Activated CD4-positive, CD25-positive, alpha-beta regulatory T cell treated with anti-CD3 and anti-CD28 coated beads, Interleukin-2, amount 50 U/mL, for 72 hours (primary cell): Measurements from ENCODE around the gene SEC24B.

Experiments used
- DNase-seq: peaks from one replicate; pipeline ENCODE4 v3.0.0; 2021

Gene SEC24B

GRCh38 chr4:109433205-109434006, at the start of gene SEC24B:
Gene SEC24B, plus strand, starts transcription at chr4:109433815. Its CDS starts 55 bp downstream, at chr4:109433870.
- peak; percentile 89 for DNase-seq

GRCh38 chr4:109383823-109384222, 49.8 kb upstream of the SEC24B start:
- no peak for DNase-seq

- no peak for DNase-seq
These were observed 48.4 kb upstream of the SEC24B start for GRCh38 chr4:109385260-109385659.

GRCh38 chr4:109389369-109390114, 44.1 kb upstream of the SEC24B start:
- DNase-seq = no peak

- DNase-seq = no peak
These were observed 43.4 kb upstream of the SEC24B start for GRCh38 chr4:109390115-109390768.

- no peak for DNase-seq
These were observed 37.9 kb upstream of the SEC24B start for GRCh38 chr4:109395694-109396093.

- no peak for DNase-seq
These were observed 34.7 kb upstream of the SEC24B start for GRCh38 chr4:109398928-109399327.

GRCh38 chr4:109406337-109406931, 27.2 kb upstream of the SEC24B start:
- no peak for DNase-seq

GRCh38 chr4:109407027-109407737, 26.4 kb upstream of the SEC24B start:
- DNase-seq = no peak

GRCh38 chr4:109408711-109409110, 24.9 kb upstream of the SEC24B start:
- no peak for DNase-seq

GRCh38 chr4:109410226-109410625, 23.4 kb upstream of the SEC24B start:
- DNase-seq = no peak

GRCh38 chr4:109410776-109411175, 22.8 kb upstream of the SEC24B start:
- DNase-seq = no peak

GRCh38 chr4:109411964-109412363, 21.7 kb upstream of the SEC24B start:
- DNase-seq = no peak

GRCh38 chr4:109412776-109413175, 20.8 kb upstream of the SEC24B start:
- DNase-seq = no peak

- no peak for DNase-seq
These were observed 18.7 kb upstream of the SEC24B start for GRCh38 chr4:109414938-109415337.

GRCh38 chr4:109418588-109418987, 15.0 kb upstream of the SEC24B start:
- DNase-seq = no peak

GRCh38 chr4:109419679-109420078, 13.9 kb upstream of the SEC24B start:
- no peak for DNase-seq

GRCh38 chr4:109424093-109424841, 9.3 kb upstream of the SEC24B start:
- DNase-seq = no peak

GRCh38 chr4:109425405-109425804, 8.2 kb upstream of the SEC24B start:
- no peak for DNase-seq

- no peak for DNase-seq
These were observed 4.1 kb upstream of the SEC24B start for GRCh38 chr4:109429545-109429944.

GRCh38 chr4:109432203-109432602, 1.4 kb upstream of the SEC24B start:
- DNase-seq = no peak

- no peak for DNase-seq
These were observed 919 bp upstream of the SEC24B start for GRCh38 chr4:109432696-109433095.
